ENCODE data around the gene XRCC1.

Gene XRCC1

DNA sequence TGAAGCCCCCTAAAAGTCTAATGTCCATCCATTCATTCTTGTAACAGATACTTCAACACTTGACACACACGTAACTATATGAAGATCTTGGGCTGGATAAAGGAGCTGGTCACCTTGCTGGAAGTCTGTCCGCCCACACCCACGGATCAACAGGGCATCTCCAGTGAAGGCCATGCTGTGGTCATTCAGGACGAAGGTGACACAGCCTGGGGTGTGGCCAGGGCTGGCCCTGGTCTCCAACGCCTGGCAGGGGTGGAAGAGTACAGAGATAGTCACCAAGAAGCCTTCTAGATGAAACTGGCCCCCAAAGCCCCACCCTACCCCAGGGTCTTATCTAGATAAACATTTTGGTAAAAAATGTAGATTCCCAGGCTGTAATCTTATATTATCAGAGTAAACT, 64.0 kb downstream of the XRCC1 start:
- no peak for DNase-seq

DNA sequence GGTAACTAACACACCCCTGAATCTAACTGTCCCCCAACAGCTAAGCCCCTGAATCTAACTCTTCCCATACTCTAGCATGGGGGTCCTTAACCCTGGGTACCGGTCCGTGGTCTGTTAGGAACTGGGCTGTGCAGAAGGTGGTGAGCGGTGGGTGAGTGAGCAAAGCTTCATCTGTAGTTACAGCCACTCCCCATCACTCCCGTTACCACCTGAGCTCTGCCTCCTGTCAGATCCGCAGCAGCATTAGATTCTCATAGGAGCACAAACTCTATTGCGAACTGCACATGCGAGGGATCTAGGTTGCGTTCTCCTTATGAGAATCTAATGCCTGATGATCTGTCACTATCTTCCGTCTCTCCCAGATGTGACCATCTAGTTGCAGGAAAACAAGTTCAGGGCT, 64.6 kb downstream of the XRCC1 start:
- no peak for DNase-seq

DNA sequence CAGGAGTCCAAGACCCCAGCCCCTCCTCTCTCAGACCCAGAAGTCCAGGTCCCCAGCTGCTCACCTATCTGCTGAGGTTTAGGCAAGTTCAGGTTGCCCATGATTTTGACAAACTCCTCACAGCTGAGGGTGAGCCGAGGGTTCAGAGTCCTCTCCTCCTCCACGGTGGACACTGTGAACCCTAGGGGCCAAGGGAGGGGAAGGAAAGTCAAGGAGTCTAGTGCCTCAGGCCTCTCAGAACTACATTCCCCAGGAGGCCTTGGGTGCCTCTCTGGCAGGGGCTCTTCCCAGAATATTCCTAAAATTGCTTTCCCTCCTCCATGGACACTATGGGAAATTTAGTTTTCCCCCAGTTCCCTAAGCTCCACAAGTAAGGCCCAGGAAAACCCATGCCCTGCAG, 67.4 kb downstream of the XRCC1 start:
- DNase-seq = no peak

DNA sequence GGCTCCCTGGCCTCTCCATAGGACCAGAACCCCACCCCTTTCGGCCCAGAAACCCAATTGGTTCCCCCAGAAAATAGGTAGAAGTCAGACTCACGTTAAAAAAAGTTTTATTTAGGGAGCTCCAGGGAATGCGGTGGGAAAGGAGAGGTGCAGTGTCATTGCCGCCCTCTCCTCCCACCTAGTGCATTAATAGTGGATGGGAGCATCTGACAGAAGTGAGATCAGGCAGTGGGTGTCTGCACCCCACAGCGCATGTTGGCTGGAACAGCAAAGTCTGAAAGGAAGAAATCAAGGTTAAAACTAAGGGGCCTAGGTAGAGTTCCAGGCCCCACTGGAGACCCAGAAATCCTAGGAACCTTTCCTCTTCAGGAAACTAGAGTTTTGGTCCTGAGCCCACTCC, 68.7 kb downstream of the XRCC1 start:
- DNase-seq = no peak

DNA sequence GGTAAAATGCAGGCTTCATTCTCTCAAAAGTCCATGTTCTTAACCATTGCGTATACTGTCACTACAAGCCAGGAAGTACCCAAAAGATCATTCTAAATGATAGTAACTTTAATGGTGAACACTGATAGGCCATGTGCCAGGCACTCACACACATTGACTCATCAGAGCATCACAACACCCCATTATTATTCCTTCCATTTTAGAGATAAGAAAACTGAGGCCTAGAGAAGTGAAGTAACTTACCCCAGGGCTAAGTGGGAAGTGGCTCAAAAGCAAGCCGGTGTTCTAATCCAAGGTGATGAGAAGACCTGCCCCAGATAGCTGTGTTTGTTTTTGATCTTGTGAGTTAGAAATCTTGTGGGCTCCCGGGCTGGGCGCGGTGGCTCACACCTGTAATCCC, 69.4 kb downstream of the XRCC1 start:
- no peak for DNase-seq

DNA sequence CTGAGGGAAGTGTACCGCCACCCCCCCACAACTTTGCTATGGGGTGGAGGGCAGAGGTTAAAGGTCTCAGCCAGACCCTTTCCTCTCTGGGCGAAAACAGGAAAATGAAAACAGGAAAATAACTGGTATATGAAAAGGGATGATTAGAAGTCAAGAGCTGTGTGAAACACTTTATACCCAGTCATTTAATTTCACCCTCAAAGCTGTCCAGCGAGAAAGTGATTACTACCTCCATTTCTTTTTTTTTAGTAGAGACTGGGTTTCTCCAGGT, 70.2 kb downstream of the XRCC1 start:
- DNase-seq = no peak

DNA sequence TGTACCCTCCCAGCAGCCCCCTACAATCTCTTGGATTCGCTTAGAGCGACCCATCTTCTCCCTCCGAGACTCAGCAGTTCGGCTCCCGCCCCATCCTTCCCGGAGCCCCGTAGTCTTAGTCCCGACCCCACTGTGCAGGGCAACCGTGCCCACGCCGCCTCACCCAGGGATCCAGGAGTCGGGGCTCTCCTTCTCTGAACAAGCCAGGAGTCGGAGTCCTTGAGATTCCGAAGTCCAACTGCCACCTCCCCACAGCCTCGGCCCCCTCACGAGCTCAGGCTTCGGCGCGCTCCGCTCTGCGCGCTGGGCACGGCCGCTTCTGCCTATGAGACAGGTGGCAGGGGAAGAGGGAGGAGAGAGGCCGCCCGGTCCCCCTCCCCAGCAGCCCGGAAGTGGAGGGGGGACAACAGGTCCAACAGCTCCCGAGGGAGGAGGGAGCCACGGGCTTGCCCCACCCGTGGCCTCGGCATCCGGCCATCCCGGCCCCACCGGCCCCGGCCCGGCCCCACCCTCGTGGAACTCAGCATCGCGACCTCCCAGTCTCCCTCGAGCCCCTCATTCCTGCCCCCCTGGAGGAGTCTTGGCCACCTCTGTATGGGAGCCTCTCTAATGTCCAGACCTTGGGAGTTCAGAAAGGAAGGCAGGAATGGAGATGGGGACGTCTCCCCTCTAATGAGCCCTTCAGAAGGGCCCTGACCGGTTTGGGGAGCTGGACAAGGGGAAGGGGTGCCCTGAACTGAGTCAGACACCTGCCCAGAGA, 70.7 kb downstream of the XRCC1 start, which contains the start of gene PHLDB3:
TSS of gene PHLDB3 (minus strand) at position 321 of the 760 bp plus-strand sequence. CDS start 628 bp downstream, outside the sequence.
- DNase-seq = no peak

DNA sequence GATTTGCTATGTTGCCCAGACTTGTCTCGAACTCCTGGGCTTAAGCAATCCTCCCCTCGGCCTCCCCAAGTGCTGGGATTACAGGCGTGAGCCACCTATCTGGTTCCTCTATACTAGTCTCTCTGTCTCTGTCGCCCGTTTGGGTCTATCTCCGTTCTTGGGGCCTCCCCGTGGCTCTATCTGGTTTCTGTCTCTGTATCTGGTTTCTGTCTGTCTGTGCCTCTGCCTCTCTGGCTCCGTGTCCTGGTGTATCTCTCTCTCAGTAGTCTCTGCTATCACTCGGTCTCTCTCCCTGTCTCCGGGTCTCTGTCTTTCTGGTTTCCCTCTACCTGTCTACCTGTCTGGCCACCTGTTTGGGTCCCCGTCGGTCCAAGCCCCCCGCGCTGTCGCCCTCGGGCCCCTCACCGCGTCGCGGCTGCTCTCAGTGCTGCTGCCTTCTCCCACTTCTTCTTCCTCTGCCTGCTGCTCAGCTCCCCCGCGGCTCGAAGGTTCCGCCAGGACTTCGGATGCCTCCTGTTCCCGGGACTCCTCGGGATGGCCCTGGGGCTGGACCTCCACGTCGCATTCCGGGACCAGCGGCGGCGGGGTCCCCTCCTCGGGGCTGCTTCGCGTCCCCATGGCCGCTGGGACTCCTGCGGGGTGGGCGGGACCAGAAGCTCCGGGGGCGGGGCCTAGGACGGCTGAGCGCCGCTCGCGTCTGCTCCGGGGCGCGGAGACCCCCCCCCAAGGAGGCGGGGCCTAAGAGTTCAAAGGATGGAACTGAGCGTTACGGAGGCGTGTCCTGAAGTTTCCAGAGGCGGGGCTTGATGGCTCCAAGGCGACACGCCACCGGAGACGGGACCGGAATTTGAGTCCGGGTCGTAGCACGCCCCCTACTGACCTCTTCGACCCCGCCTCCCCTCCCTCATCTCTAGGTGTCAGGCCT, 71.6 kb downstream of the XRCC1 start:
- DNase-seq = peak; percentile 60

DNA sequence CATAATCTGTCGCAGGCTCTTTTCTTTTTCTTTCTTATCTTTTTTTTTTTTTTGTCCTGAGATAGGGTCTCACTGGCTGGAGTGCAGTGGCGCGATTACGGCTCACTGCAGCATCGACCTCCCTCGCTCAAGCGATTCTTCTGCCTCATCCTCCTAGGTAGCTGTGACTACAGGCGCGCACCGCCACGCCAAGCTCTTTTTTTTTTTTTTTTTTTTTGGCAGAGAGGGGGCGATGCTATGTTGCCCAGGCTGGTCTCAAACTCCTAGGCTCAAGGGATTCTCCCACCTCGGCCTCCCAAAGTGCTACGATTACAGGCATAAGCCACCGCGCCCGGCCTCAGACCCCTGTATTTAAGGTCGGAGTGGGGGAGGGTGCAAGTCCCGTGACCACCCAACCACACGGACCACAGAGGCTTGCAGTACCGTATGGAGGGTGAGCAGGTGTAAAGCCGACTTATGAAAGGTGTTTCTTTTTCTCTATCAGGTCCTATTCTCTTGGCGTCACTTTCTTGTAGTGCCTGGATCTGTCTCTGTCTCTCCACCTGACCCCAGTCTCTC, 72.8 kb downstream of the XRCC1 start:
- DNase-seq = no peak

DNA sequence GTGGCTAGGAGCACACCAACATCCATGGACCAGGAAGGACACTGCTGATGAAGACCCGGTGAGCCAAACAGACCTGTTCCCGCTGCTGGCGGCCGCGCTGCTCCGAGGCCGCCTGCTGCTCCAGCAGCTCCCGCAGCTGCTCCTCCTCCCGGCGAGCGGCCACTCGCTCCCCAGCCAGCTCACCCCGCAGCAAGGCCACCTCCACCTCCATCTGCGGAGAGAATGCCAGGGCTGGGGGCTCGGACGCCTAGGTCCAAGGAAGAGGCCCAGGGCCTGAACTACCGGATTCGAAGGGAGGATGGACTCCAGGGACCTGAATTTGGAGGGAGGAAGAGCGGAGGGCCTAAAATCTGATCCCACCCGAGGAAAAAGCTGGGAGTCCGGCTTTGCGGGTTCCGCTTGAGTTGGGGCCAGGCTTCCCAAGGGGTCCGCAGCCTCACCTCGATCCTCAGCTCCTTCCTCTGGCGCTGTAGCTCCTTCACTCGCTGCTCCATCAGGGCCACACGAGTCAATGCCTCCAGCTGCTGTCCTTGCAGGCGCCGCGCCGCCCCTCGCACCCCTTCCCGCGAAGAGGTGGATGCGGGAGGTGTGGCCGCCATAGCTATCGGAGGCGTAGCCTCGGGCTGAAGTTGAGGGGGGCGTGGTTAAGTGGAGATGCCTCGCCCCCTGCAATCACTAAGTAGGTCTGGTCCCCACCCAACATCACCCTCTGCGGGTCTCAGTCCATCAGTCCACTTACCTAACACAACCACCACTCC, 73.5 kb downstream of the XRCC1 start:
- DNase-seq = no peak

DNA sequence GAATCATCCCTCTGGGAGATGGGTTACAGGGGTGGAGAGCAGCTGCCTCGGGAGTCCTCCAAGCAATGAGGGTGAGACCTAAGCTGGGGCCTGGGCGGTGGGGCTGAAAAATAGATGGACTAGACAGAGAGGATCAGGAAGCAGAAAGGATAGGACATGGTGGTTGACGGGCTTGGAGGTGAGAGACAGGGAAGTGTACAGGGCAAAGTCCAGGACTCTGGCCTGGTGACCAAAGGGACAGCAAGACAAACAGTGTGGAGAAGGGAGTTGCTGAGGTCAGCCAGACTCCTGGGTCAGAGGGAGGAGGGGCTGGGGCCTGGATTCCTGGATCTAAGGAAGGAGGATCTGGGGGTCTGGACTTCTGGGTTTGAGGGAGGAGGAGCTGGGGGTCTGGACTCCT, 76.3 kb downstream of the XRCC1 start:
- no peak for DNase-seq

DNA sequence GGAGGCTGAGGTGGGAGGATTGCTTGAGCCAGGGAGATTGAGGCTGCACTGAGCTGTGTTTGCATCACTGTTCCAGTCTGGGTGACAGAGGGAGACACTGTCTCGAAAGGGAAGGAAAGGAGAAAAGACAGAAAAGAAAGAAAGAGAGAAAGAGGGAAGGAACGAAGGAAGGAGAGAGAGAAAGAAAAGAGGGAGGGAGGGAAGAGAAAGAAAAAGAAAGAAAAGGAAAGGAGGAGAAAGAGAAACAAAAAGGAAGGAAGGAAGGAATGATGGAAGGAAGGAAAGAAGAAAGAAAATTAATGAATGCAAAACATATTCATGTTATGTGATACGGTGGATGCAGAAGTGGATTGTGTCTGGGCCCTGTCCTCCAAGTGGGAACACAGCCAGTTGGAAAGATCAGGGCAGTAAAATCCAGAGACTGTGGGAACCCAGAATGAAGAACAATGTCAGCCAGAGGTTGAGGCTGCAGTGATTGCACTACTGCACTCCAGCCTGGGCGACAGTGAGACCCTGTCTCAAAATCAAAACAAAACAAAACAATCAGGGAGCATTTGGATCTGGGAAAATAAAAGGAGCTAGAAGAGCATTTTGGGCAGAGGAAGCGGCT, 77.0 kb downstream of the XRCC1 start:
- no peak for DNase-seq

DNA sequence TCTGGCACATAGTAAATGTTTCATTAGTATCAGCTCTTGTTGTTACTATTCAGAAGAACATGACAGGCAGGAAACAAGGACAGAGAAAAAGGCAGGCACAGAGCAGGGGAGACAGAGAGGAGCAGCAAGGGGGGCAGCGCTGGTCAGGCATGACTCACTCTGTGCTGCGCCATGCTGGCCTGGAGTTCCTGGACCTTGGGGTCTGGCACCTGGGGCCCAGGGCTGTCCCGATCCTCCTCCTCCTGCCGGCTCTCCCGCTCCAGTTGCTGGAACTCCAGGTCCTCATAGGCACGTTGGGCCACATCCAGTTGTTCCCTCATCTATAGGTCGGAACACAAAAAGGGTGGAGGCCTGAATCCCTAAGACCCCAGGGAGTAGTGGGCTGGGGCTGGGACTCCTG, 78.4 kb downstream of the XRCC1 start:
- DNase-seq = no peak

DNA sequence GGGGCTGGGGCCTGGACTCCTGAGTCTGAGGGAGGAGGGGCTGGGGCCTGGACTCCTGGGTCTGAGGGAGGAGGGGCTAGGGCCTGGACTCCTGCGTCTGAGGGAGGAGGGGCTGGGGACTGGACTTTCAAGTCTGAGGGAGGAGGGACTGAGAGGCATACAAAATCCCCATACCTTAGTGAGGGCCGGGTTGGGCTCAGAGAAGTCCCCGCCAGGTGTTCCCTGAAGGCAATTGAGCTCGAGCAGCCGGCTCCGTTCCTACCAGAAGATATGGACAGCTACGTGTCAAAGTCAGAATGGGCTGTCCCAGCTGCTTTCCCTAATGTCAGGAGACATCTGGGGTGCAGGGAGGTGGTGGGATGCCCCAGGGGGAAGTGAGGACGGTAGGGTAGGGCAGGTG, 80.2 kb downstream of the XRCC1 start:
- DNase-seq = no peak

Measured in DMS79 (cell line).